Activated naive CD8-positive, alpha-beta T cell (primary cell): ENCODE data around the gene WDR31.

Experiments
- H3K27ac Mint-ChIP-seq: one replicate; pipeline ENCODE4 v1.8.0; 2021; ENCODE audit warnings: mixed read lengths
- H3K27me3 Mint-ChIP-seq: one replicate; pipeline ENCODE4 v1.8.0; 2021; ENCODE audit warnings: mixed read lengths
- H3K36me3 Mint-ChIP-seq: one replicate; pipeline ENCODE4 v1.8.0; 2021; ENCODE audit warnings: mixed read lengths
- H3K4me1 Mint-ChIP-seq: one replicate; pipeline ENCODE4 v1.8.0; 2021; ENCODE audit warnings: low read depth, mixed read lengths
- H3K4me3 Mint-ChIP-seq: one replicate; pipeline ENCODE4 v1.8.0; 2021; ENCODE audit warnings: mild to moderate bottlenecking, mixed read lengths
- H3K9me3 Mint-ChIP-seq: one replicate; pipeline ENCODE4 v1.8.0; 2021; ENCODE audit warnings: low read depth, mixed read lengths

The WDR31 gene

GRCh38 chr9:113328045-113328782 is 11.9 kb downstream of the WDR31 start:
- Mint-ChIP-seq H3K4me3 (no peak overlapping the region), H3K36me3 (peaks cover 3% of the 10 kb centered on the region), H3K4me1 (no peaks in the 10 kb centered on the region), H3K27ac (no peak overlapping the region), H3K27me3 (no peaks in the 10 kb centered on the region), H3K9me3 (no peaks in the 10 kb centered on the region)

GRCh38 chr9:113326230-113326629 is 13.8 kb downstream of the WDR31 start:
- no peaks in the 10 kb centered on the region for H3K9me3 Mint-ChIP-seq
- no peaks in the 10 kb centered on the region for H3K27me3 Mint-ChIP-seq
- H3K36me3 Mint-ChIP-seq, result peaks cover 3% of the 10 kb centered on the region
- no peak overlapping the region for H3K4me3 Mint-ChIP-seq
- H3K4me1 Mint-ChIP-seq, result no peaks in the 10 kb centered on the region
- H3K27ac Mint-ChIP-seq, result no peak overlapping the region

GRCh38 chr9:113322671-113323070 is 17.4 kb downstream of the WDR31 start:
- H3K36me3 Mint-ChIP-seq, result peaks cover 2% of the 10 kb centered on the region
- no peak overlapping the region for H3K4me3 Mint-ChIP-seq
- no peaks in the 10 kb centered on the region for H3K4me1 Mint-ChIP-seq
- no peaks in the 10 kb centered on the region for H3K27me3 Mint-ChIP-seq
- H3K27ac Mint-ChIP-seq, result no peak overlapping the region
- H3K9me3 Mint-ChIP-seq, result no peaks in the 10 kb centered on the region

- Mint-ChIP-seq H3K4me3 (no peak overlapping the region), H3K36me3 (peaks cover 2% of the 10 kb centered on the region), H3K4me1 (no peaks in the 10 kb centered on the region), H3K9me3 (no peaks in the 10 kb centered on the region), H3K27me3 (no peaks in the 10 kb centered on the region), H3K27ac (no peak overlapping the region)
These were observed 20.0 kb downstream of the WDR31 start for GRCh38 chr9:113320051-113320450.

- H3K4me3 Mint-ChIP-seq, result no peak overlapping the region
- H3K9me3 Mint-ChIP-seq, result no peaks in the 10 kb centered on the region
- no peaks in the 10 kb centered on the region for H3K4me1 Mint-ChIP-seq
- no peaks in the 10 kb centered on the region for H3K27me3 Mint-ChIP-seq
- H3K36me3 Mint-ChIP-seq, result peaks cover 2% of the 10 kb centered on the region
- no peak overlapping the region for H3K27ac Mint-ChIP-seq
These were observed 21.0 kb downstream of the WDR31 start for GRCh38 chr9:113319054-113319453.

GRCh38 chr9:113317777-113318176 is 22.3 kb downstream of the WDR31 start:
- Mint-ChIP-seq H3K4me1 (no peaks in the 10 kb centered on the region), H3K36me3 (peaks cover 2% of the 10 kb centered on the region), H3K27ac (no peak overlapping the region), H3K9me3 (no peaks in the 10 kb centered on the region), H3K27me3 (no peaks in the 10 kb centered on the region), H3K4me3 (no peak overlapping the region)

GRCh38 chr9:113316030-113316429 is 24.0 kb downstream of the WDR31 start:
- H3K27ac Mint-ChIP-seq, result no peak overlapping the region
- no peaks in the 10 kb centered on the region for H3K27me3 Mint-ChIP-seq
- no peaks in the 10 kb centered on the region for H3K9me3 Mint-ChIP-seq
- peaks cover 2% of the 10 kb centered on the region for H3K36me3 Mint-ChIP-seq
- no peaks in the 10 kb centered on the region for H3K4me1 Mint-ChIP-seq
- H3K4me3 Mint-ChIP-seq, result no peak overlapping the region

- no peaks in the 10 kb centered on the region for H3K9me3 Mint-ChIP-seq
- H3K4me3 Mint-ChIP-seq, result no peak overlapping the region
- no peak overlapping the region for H3K27ac Mint-ChIP-seq
- no peaks in the 10 kb centered on the region for H3K27me3 Mint-ChIP-seq
- H3K36me3 Mint-ChIP-seq, result peaks cover 2% of the 10 kb centered on the region
- no peaks in the 10 kb centered on the region for H3K4me1 Mint-ChIP-seq
These were observed 24.8 kb downstream of the WDR31 start for GRCh38 chr9:113315231-113315630.

- no peaks in the 10 kb centered on the region for H3K36me3 Mint-ChIP-seq
- no peaks in the 10 kb centered on the region for H3K4me1 Mint-ChIP-seq
- no peaks in the 10 kb centered on the region for H3K9me3 Mint-ChIP-seq
- no peak overlapping the region for H3K27ac Mint-ChIP-seq
- no peaks in the 10 kb centered on the region for H3K27me3 Mint-ChIP-seq
- H3K4me3 Mint-ChIP-seq, result no peak overlapping the region
These were observed 26.8 kb downstream of the WDR31 start for GRCh38 chr9:113313261-113313660.

GRCh38 chr9:113311961-113312360 is 28.1 kb downstream of the WDR31 start:
- Mint-ChIP-seq H3K9me3 (no peaks in the 10 kb centered on the region), H3K4me1 (no peaks in the 10 kb centered on the region), H3K27ac (no peak overlapping the region), H3K27me3 (no peaks in the 10 kb centered on the region), H3K4me3 (no peak overlapping the region), H3K36me3 (no peaks in the 10 kb centered on the region)

GRCh38 chr9:113310538-113310937 is 29.5 kb downstream of the WDR31 start:
- Mint-ChIP-seq H3K27me3 (no peaks in the 10 kb centered on the region), H3K4me1 (no peaks in the 10 kb centered on the region), H3K27ac (no peak overlapping the region), H3K36me3 (no peaks in the 10 kb centered on the region), H3K9me3 (no peaks in the 10 kb centered on the region), H3K4me3 (no peak overlapping the region)

GRCh38 chr9:113309204-113309813 is 30.8 kb downstream of the WDR31 start:
- no peaks in the 10 kb centered on the region for H3K27me3 Mint-ChIP-seq
- H3K4me1 Mint-ChIP-seq, result no peaks in the 10 kb centered on the region
- no peaks in the 10 kb centered on the region for H3K9me3 Mint-ChIP-seq
- H3K27ac Mint-ChIP-seq, result no peak overlapping the region
- no peaks in the 10 kb centered on the region for H3K36me3 Mint-ChIP-seq
- H3K4me3 Mint-ChIP-seq, result no peak overlapping the region

- Mint-ChIP-seq H3K36me3 (no peaks in the 10 kb centered on the region), H3K4me1 (no peaks in the 10 kb centered on the region), H3K27me3 (no peaks in the 10 kb centered on the region), H3K9me3 (no peaks in the 10 kb centered on the region), H3K4me3 (no peak overlapping the region), H3K27ac (no peak overlapping the region)
These were observed 32.6 kb downstream of the WDR31 start for GRCh38 chr9:113307396-113307975.

- Mint-ChIP-seq H3K27ac (no peak overlapping the region), H3K4me3 (no peak overlapping the region), H3K4me1 (no peaks in the 10 kb centered on the region), H3K27me3 (no peaks in the 10 kb centered on the region), H3K36me3 (no peaks in the 10 kb centered on the region), H3K9me3 (no peaks in the 10 kb centered on the region)
These were observed 33.5 kb downstream of the WDR31 start for GRCh38 chr9:113306566-113306965.

- H3K27me3 Mint-ChIP-seq, result no peaks in the 10 kb centered on the region
- no peaks in the 10 kb centered on the region for H3K36me3 Mint-ChIP-seq
- no peaks in the 10 kb centered on the region for H3K9me3 Mint-ChIP-seq
- no peak within 1 kb of the TSS for H3K4me3 Mint-ChIP-seq
- no peaks in the 10 kb centered on the region for H3K4me1 Mint-ChIP-seq
- H3K27ac Mint-ChIP-seq, result no peak within 1 kb of the TSS
These were observed 37.2 kb downstream of the WDR31 start, which contains the start of gene RNF183 for GRCh38 chr9:113302792-113303418. Gene RNF183, minus strand, starts transcription at chr9:113303376. Its CDS starts 5,192 bp downstream, at chr9:113298184.
